ENCODE data around the gene PSG11.
"Not testable (repeated sequence)": the region's sequence is repeated elsewhere in the genome, so short reads cannot be mapped to it uniquely, and the experiment has no call there.

The PSG11 gene

DNA sequence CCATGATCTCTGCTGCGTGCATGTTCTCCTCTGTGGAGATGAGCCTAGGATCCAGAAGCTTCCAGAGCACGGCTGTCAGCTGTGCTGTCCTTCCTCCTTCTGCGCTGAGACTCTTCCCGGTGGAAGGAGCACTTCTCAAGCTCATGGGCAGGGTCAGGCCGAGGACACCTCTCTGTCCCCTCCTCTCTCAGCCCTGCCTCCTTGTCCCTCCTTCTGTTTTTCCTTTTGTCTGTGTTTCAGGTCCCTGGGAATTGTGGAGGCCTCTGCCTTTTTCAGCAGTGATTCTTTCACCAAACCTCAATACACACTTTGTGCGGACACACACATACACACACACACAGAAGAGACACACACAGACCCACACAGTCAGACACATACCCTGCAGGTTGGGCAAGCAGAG lies at the start of gene PSG11:
PSG11 (minus strand) TSS at position 101 of the 400 bp plus-strand sequence; CDS start at position 4, 97 bp downstream.
- not testable (repeated sequence) for DNase-seq (ENCODE audit: low spot score)

DNA sequence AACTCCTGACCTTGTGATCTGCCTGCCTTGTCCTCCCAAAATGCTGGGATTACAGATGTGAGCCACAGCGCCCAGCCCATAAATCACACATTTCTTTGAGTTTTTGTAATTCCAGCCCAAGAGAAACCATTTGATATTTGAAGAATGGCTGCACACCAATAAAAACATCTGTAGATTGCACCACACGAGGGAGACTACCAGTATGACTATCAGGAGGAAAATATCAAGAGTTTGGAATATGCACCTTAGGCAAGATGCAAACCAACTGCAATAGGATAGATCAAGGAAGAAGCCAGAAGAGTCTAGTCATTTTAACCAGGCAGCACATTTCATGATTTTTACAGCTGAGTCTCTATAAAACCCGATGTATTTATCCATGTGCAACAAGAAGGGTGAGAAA lies 36.1 kb upstream of the PSG11 start:
- not testable (repeated sequence) for DNase-seq (ENCODE audit: low spot score)

DNA sequence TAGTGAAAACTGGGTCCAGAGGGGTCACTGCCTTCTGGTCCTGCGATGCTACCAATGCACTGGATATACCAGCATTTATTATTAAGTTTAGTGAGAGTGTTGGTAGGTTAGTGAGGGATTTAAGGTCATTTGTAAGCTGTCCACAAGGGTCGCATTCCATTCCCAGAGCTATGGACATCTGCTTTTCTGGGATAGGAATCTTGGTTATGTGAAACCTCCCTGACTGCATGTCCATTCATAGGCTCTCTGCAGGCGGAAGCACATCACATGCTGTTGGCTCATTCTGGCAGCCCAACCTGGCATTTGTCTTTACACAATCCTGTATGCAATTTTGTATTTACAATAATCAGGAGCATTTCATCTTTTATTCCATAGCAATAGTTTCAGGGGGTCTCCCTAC lies 35.1 kb upstream of the PSG11 start:
- not testable (repeated sequence) for DNase-seq (ENCODE audit: low spot score)

DNA sequence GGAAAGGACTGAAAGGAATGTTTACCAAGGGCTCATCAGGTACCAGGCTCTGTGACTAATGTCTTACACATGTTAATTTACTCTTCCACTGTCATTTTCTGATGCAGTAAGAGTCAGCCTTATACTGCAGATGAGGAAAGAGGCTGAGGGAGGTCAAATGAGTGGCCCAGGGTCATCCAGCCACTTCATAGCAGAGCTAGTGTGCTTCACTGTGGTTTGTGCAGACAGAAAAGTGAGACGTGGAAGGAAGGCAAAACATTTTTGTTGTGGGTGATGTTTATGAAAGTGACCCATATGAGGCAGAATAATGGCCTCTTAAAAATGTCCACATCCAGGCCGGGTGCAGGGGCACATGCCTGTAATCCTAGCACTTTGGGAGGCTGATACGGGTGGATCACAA lies 34.0 kb upstream of the PSG11 start:
- DNase-seq (ENCODE audit: low spot score), result not testable (repeated sequence)

DNA sequence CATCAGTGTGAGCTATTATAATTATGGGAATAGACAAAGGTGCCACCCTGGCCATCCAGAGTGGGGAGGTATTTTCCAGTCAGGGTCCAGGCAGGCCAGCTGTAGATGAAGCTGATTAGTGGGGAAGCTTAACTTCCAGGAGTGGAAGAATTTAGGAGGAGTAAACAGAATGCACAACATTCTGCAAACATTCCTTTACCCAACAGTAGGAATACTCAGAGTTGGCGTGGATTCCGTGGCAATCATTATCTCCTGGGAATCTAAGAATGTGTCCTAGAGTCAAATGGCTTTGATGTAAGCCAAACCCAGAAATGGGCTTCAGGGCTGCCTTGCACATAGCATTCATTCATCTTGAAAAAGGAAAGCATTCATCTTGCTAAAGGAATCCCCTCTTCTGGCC lies 33.2 kb upstream of the PSG11 start:
- not testable (repeated sequence) for DNase-seq (ENCODE audit: low spot score)

DNA sequence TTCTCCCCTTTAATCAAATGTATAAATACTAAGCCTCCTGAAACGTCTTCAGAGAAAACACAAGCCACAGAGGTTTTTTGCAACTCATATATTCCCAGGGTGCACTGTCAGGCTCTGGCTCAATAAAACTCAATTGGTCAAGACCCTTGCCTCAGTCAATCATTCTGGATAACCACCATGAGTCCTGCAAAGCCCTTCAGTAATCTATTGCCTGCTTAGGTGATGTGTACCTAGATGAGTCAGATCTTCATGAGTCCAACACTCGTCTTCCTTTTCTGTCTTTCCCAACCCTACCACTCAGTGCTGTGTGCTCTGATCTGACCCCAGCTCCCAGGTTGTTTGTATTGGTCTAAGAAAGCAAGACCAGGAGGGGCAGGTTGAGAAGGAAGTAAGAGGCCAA lies 32.2 kb upstream of the PSG11 start:
- DNase-seq (ENCODE audit: low spot score), result not testable (repeated sequence)

DNA sequence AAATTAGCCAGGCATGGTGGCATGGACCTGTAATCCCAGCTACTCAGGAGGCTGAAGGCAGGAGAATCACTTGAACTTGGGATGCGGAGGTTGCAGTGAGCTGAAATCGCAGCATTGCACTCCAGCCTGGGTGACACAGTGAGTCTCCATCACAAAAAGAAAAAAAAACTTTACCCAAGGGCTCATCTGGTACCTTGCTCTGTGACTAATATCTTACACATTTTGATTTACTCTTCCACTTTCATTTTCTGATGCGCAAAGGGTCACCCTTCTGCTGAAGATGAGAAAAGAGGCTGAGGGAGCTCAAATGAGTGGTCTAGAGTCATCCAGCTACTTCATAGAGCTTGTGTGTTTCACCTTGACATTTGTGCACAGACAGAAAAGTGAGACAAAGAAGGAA lies 21.7 kb upstream of the PSG11 start:
- DNase-seq (ENCODE audit: low spot score), result not testable (repeated sequence)

DNA sequence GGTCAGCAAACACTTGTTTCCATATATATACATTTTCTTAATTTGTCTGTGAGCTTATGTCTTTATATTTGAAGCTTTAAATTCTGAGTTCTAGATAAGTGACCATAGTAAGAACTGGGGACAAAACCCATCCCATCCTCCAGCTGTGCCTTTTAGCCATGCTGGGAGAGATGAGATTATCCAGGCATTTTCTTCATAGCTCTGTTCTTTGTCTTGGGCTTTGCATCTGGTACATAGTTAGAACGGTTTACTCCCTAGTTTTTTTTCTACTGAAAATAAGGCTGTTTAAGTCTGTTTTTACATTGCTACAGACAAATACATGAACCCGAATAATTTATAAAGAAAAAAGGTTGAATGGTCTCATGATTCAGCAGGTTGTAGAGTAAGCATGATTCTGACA lies 20.3 kb upstream of the PSG11 start:
- DNase-seq (ENCODE audit: low spot score), result not testable (repeated sequence)

DNA sequence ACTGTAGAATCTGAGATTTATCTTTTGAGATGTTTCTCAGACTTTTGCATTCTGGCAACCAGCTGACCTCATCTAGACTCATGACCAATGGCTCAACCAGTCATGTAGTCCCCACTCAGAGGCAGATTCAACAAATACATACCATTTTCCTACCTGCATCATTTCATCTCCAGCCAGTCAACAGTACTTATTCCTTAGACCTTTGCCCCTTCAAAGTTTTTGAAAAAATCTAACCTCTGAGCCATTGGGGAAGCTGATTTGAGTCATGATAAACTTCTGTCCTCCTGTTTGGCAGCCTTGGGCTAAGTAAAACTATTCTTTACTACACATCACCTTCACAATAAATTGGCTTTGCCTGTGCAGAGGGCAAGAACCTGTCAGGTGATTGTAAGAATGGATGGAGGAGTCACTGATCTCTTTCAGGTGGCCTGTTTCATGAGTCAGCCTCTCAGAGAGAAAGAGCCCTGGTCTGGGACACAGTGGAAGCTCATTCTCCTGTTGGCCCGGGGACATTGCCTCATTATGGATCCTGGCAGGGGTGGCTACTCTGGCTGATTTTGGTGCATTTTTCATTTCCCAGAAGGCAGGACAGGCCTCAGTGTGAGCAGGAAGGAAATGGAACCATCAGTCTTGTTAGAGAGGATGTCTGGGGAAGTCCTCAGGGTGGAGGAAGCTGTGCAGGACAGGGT lies 17.4 kb upstream of the PSG11 start:
- not testable (repeated sequence) for DNase-seq (ENCODE audit: low spot score)

DNA sequence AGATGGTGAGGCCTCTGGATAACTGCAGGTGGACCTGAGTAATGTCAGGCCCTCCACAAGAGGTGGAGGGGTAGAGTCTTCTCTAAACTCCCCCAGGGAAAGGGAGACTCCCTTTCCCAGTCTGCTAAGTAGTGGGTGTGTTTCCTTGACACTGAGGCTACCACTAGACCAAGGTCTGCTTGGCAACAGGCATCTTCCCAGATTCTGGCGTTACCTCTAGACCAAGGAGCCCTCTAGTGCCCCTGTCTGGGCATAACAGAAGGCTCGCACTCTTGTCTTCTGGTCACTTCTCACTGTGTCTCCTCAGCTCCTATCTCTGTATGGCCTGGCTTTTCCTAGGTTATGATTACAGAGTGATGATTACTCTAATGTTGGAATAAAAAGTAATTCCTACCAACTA lies 5.4 kb upstream of the PSG11 start:
- not testable (repeated sequence) for DNase-seq (ENCODE audit: low spot score)

DNA sequence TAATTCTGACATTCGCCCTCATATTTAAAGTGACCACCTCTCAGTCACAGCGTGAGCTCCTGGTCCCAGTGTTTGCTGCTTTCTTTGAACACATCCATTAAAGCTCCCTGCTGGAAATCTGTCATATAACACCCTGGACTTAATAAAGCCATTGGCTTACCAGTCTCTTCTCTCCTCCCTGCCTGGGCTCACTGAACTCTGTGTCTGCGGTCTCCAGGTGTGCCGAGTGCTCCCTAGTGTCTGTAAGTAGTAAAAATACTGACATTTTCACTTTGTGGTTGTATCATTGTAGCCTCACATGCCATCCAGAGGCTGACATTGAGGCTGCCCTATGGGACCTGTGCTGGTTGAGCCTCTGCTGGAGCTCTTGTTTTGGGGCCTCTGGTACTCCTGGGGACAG lies 2.6 kb upstream of the PSG11 start:
- DNase-seq (ENCODE audit: low spot score), result no peak

DNA sequence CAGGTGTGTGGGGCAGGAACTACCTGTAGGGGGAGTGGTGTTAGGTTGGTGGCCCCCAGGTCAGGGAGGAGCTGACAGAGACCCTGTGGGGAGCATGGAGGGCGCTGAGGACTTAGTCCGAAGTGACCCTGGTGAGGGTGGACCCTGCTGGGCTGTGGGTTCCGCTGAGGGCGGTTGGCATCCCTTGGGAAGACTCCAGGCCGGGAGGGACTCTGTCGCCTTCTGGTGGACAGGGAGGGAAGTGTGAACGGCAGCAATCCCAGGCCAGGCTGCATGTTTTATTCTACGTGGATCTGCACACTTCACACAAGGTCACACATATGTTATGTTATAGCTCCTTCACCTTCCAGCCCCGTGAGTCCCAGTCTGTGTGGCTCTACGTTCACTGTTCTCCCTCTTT lies 1.7 kb upstream of the PSG11 start:
- DNase-seq (ENCODE audit: low spot score), result not testable (repeated sequence)

DNA sequence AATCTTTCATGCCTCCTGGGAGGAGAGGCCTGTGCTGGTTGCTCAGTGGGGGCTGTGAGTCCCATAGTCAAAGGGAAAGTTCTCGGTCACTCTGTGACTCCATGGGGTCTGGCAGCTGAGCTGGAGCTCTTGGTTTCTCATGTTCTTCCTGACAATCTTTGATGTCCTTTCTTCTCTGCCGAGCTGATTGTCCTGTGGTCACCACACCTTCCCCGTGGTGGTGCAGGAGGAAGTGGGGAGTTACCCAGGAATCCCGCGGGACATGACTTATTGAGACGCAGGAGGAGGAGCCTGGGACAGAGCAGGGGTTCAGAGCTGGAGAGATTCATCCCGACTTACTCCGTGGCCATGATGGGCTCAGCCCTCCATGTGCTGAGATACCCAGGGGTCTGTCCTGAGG lies 792 bp upstream of the PSG11 start:
- not testable (repeated sequence) for DNase-seq (ENCODE audit: low spot score)

DNA sequence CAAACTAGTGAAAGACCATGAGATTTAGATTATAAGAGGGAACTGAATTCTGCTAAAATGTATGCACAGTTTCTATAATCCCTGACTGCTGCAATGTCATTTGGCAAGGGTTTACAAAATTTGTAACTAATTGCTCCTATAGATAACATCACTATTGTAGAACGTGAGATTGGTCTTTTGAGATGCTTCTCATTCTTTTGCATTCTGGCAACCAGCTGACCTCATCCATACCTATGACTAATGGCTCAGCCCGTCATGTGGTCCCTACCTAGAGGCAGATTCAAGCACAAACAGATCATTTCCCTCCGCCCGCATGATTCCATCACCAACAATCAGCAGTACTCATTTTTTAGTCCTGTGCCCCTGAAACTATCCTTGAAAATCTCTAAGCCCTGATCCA lies 4.2 kb downstream of the PSG11 start:
- not testable (repeated sequence) for DNase-seq (ENCODE audit: low spot score)

DNA sequence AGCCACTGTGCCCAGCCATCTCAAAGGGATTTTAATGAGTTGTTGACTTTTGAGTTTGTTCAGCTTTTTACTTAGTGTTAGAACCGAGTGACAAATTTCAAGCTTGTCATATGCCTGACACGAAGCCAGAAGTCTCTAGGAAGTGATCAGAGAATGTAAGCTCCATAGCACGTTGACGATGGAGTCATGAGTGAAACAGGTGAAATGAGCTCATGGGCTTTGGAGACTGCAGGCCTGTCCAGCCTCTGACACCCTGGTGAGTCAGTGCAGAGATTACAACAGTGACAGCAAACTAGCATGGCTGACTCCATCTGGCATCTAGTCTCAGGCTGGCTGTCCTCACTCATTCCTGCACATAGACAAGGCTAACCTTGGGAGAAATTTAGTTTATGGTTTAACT lies 4.6 kb downstream of the PSG11 start:
- not testable (repeated sequence) for DNase-seq (ENCODE audit: low spot score)

DNA sequence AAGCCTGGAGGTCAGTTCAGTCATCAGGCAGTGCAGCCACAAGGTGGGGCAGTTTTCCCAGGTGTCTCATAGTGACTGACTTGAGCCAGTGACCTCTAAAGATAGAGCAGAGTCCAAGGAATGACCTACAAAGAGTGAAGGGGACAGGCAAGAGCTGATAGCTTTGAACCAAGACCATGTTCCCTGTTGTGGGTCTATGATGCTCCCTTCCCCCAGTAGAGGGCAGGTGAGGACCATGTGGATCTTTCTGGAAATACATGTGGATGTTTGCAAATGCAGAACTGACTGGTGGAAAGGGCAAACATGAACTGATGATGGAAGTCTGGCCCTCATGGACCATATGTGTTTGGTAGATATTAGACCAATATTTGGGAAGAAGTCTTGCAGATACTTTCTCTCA lies 6.7 kb downstream of the PSG11 start:
- not testable (repeated sequence) for DNase-seq (ENCODE audit: low spot score)

DNA sequence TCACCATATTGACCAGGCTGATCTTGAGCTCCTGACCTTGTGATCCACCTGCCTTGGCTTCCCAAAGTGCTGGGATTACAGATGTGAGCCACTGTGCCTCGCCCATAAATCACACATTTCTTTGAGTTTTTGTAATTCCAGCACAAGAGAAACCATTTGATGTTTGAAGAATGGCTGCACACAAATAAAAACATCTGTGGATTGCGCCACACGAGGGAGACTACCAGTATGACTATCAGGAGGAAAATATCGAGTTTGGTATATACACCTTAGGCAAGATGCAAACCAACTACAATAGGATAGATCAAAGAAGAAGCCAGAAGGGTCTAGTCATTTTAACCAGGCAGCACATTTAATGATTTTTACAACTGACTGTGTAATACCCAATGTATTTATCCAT lies 20.4 kb downstream of the PSG11 start:
- not testable (repeated sequence) for DNase-seq (ENCODE audit: low spot score)

DNA sequence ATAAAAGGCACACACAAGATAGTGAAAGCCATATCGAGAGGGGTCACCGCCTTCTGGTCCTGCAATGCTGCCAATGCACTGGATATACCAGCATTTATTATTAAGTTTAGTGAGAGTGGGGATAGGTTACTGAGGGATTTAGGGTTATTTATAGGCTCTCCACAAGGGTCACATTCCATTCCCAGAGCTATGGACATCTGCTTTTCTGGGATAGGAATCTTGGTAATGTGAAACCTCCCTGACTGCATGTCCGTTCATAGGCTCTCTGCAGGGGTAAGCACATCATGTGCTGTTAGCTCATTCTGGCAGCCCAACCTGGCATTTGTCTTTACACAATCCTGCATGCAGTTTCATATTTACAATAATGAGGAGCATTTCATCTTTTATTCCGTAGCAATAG lies 21.4 kb downstream of the PSG11 start:
- not testable (repeated sequence) for DNase-seq (ENCODE audit: low spot score)

DNA sequence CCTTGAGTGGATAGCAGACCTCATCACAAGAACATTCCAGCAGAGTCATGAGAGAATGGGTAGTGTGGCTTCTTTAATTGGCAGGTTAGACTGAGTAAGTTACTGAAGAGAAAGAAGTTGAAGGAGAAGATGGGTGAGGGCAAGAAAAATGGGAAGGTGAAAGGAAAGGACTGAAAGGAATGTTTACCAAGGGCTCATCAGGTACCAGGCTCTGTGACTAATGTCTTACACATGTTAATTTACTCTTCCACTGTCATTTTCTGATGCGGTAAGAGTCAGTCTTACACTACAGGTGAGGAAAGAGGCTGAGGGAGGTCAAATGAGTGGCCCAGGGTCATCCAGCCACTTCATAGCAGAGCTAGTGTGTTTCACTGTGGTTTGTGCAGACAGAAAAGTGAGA lies 22.6 kb downstream of the PSG11 start:
- DNase-seq (ENCODE audit: low spot score), result not testable (repeated sequence)

DNA sequence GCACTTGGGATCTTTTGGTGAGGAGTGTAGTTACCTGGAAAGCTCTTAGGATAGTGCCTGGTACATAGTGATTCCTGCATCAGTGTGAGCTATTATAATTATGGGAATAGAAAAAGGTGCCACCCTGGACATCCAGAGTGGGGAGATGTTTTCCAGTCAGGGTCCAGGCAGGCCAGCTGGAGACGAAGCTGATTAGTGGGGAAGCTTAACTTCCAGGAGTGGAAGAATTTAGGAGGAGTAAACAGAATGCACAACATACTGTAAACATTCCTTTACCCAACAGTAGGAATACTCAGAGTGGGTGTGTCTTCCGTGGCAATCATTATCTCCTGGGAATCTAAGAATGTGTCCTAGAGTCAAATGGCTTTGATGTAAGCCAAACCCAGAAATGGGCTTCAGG lies 23.3 kb downstream of the PSG11 start:
- not testable (repeated sequence) for DNase-seq (ENCODE audit: low spot score)

DNA sequence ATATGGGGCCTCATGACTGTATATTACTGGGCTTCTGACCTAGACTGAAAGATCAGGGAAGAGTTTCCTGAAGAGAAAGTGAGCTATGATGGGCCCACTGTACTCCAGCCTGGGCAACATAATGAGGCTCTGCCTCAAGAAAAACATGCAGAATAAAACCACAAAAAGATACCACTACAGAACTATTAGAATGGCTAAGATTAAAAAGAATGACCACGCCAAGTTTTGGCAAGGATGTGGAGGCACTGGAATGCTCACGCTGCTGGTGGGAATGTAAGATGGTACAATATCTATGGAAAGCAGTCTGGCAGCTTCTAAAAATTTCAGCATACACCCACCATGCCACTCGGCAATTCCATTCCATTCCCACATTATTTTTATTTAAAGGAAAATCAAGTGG lies 30.1 kb downstream of the PSG11 start:
- not testable (repeated sequence) for DNase-seq (ENCODE audit: low spot score)

DNA sequence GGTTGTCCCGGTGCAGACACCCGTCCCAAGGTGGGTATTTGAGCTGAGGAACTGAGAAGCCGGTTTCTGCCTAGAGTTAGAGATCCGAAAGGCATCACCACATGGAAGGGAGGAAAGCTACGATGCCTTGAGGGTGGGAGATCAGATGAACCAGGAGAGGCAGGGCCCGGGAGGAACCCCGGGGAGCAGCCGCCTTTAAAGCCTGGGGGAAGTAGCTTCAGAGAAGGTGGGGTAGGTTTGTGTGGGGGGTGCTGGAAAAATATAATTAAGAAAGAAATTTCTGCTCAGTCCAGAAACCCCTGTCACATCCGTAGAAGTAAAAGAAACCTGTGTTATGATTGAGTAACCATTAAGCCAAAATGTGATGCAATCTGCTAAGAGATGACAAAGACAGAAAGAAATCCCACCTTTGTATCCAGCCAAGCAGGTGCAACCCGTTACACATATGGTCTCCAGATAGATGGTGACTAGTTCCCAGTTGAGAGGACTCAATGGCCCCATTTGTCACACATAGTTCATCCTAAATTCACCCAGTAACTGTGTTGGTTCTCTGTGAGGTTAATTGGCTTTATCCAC lies 34.2 kb downstream of the PSG11 start:
- not testable (repeated sequence) for DNase-seq (ENCODE audit: low spot score)

DNA sequence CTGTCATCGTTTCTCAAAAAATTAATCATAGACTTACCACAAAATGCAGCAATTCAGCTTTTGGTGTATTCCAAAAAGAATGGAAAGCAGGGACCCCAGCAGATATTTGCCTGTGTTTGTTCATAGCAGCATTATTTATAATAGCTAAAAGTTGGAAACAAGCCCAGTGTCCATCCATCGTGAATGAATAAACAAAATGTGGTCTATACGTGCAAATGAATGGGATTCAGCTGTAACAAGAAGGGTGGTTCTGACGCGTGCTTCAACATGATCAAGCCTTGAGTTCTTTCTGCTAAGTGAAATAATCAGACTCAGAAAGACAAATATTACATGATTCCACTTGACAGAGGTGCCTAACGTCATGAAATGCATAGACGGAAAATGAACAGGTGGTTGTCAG lies 36.4 kb downstream of the PSG11 start:
- DNase-seq (ENCODE audit: low spot score), result no peak

DNA sequence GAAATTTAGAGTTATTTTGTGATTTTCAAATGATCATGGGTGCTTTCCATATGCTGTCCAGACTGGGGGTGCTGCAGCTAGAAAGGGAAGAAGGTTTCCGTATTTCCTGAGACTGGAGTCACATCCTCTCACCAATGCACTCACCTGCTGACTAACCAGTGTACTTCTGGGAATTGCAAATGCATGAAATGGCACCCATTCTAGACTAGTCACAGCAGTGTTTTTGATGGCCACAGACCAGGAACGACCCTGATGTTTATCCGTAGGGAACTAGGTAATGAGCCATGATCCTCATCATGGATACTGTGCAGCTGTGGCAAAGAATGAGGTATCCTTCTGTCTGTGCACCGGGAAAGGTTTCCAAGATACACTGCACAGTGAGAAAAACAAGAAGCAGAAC lies 37.1 kb downstream of the PSG11 start:
- not testable (repeated sequence) for DNase-seq (ENCODE audit: low spot score)
